Hematopoietic multipotent progenitor cell treated with erythropoietin and hydrocortisone succinate and interleukin-3 and kit ligand, for 8 days (in vitro differentiated cells): Measurements from ENCODE around the gene BCL6B.
"Not testable (repeated sequence)": the region's sequence is repeated elsewhere in the genome, so short reads cannot be mapped to it uniquely, and the experiment has no call there.

Experiments used
- DNase-seq: peaks from one replicate; pipeline ENCODE4 v3.0.0-alpha.2; 2015

Gene BCL6B, protein sequence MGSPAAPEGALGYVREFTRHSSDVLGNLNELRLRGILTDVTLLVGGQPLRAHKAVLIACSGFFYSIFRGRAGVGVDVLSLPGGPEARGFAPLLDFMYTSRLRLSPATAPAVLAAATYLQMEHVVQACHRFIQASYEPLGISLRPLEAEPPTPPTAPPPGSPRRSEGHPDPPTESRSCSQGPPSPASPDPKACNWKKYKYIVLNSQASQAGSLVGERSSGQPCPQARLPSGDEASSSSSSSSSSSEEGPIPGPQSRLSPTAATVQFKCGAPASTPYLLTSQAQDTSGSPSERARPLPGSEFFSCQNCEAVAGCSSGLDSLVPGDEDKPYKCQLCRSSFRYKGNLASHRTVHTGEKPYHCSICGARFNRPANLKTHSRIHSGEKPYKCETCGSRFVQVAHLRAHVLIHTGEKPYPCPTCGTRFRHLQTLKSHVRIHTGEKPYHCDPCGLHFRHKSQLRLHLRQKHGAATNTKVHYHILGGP

GRCh38 chr17:7022781-7023571 is at the start of gene BCL6B:
Gene BCL6B (plus strand): TSS chr17:7023050. CDS start chr17:7023672, 622 bp downstream.
- DNase-seq = no peak

DNA sequence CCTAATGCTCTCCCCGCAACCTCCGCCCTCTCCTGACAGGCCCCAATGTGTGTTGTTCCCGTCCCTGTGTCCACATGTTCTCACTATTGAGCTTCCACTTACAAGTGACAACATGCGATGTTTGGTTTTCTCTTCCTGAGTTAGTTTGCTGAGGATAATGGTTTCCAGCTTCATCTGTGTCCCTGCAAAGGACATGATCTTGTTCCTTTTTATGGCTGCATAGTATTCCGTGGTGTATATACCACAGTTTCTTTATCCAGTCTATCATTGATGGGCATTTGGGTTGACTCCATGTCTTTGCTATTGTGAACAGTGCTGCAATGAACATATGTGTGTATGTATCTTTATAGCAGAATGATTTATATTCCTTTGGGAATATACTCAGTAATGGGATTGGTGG is 43.4 kb upstream of the BCL6B start:
- not testable (repeated sequence) for DNase-seq

- no peak for DNase-seq
Measured at GRCh38 chr17:6981426-6981825, 41.4 kb upstream of the BCL6B start.

DNA sequence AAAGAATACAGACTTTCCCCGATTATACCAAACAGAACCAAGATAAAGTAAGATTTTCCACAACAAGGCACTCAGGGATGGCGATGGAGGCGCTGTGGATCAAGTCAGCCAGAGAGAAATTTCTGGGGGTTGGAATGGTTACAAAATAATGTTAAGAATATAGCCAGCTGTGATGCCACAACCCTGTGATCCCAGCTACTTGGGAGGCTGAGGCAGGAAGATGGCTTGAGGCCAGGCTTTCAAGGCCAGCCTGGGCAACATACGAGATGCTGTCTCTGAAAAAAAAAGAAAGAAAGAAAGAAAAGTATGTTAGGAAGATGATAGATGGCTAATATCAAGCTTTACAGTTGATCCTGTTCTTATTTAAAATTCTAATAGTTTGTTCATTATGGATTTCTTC is 37.6 kb upstream of the BCL6B start:
- DNase-seq = no peak

- DNase-seq = no peak
Measured at GRCh38 chr17:6986676-6987075, 36.2 kb upstream of the BCL6B start.

GRCh38 chr17:6989779-6990178 is 33.1 kb upstream of the BCL6B start:
- no peak for DNase-seq

GRCh38 chr17:6993613-6994056 is 29.2 kb upstream of the BCL6B start:
- peak; percentile 96 for DNase-seq

DNA sequence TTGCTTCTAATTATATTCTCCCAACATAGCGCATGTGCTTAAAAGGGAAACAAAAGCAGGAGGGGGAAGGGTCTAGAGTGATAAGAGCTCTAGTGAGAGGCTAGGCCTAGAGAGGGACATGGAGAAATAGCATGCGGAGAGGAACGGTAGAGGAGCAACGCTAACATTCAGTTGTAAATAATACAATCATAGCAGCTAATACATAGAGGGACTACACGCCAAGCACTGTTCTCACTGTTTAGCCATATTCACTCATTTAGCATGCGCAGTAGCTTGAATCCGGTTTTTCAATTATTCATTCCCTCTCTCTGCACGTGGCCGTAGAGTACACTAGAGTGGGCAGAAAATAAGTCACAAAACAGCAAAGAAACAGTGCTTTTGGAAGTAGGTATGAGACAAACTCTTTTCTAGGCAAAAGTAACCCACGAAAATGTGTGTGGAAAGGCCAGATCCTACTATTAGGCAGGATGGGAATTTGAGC is 28.7 kb upstream of the BCL6B start:
- DNase-seq = no peak

GRCh38 chr17:6994666-6995256 is 28.1 kb upstream of the BCL6B start:
- DNase-seq = peak; percentile 48

- peak; percentile 69 for DNase-seq
Measured at GRCh38 chr17:6995500-6996255, 27.2 kb upstream of the BCL6B start, which contains the start of gene ALOX12. Gene ALOX12 (plus strand): TSS chr17:6996049. CDS start chr17:6996118, 69 bp downstream.

DNA sequence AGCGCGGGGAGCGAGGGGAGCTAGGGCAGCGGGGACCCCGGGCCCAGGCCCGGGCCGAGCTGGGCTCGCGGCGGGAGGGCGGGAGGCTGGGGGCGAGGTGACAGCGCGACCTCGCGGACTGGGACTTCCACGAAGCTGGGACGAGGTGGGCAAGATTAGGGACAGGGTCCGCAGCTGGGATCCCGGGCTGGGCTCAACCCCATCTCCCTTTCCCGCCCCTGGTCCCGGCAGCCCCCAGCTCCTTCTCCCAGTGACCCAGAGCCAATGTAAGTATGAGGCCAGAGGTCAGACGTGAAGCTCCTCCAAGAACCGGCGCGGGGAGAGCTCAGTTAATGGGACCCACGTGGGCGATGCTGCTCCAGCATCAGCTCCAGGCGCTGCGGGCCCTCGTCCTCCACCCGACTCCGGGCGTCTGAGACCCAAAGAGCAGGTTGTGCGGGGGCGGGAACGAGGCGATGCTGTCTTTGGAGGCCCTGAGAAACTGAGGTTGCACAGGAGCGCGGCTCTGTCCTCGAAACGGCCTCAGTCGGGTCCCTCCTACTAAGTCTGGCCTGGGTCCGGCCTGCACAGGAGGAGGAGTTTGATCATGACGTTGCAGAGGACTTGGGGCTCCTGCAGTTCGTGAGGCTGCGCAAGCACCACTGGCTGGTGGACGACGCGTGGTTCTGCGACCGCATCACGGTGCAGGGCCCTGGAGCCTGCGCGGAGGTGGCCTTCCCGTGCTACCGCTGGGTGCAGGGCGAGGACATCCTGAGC is 26.4 kb upstream of the BCL6B start:
- no peak for DNase-seq

GRCh38 chr17:6997171-6997570 is 25.7 kb upstream of the BCL6B start:
- no peak for DNase-seq

DNA sequence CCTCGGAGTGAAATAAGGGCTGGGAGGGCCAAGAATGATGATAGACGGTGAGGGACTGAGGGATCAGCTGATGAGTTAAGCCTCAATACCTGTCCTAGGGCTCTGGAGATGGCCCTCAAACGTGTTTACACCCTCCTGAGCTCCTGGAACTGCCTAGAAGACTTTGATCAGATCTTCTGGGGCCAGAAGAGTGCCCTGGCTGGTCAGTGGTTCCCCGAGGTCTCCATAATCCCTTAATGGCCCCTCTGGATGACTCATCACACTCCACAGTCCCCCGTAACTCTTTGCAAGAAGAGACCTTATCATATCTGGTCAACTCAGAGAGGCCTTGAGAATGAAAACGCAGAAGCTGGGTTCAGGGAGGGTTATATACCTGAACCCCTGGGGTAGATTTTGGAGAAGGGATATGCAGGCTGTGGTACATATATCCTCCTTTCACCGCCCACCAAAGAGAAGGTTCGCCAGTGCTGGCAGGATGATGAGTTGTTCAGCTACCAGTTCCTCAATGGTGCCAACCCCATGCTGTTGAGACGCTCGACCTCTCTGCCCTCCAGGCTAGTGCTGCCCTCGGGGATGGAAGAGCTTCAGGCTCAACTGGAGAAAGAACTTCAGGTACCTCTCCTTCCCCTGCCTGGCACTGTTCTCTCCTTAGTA is 23.9 kb upstream of the BCL6B start:
- DNase-seq = no peak

DNA sequence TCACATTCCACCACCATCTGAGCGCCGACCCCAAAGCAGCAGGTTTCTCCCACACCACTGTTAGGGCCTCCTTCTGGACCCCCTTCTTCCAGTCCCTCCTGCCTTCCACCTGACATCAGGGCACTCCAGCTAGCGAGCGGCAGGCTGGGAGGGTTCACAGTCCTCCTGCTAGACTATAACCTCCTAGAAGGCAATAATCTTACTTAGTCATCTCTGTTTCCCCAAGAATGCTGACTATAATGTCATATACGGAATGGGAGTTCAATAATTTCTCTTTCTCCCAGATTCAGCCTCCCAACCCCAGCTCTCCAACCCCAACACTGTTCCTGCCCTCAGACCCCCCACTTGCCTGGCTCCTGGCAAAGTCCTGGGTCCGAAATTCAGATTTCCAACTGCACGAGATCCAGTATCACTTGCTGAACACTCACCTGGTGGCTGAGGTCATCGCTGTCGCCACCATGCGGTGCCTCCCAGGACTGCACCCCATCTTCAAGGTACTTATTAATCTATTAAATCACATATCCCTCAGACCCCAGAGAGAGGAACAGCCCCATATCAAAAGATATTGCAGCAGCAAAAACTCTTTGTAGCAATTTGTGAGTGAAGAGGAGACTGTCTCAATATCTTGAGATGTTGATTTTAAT is 21.4 kb upstream of the BCL6B start:
- no peak for DNase-seq

- no peak for DNase-seq
Measured at GRCh38 chr17:7002288-7003047, 20.4 kb upstream of the BCL6B start.

DNA sequence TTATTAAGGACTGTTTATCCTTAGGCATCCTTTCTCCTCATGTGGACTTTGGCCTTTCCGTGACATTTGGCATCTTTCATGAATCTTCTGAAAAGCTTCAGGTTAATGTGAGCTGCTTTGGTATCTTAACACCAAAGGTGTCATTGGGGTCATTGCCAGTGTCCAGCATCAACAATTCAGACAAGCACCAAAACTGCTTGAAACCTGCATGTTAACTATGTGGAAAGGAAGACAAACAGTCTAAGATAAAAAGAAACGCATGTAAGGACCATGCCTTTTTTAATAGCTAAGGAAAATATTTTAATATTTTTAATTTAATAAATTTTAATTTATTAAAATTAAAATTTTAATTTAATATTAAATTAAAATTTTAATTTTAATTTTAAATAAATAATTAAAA is 19.1 kb upstream of the BCL6B start:
- DNase-seq = no peak

GRCh38 chr17:7004398-7005253 is 18.2 kb upstream of the BCL6B start:
- DNase-seq = peak; percentile 88

DNA sequence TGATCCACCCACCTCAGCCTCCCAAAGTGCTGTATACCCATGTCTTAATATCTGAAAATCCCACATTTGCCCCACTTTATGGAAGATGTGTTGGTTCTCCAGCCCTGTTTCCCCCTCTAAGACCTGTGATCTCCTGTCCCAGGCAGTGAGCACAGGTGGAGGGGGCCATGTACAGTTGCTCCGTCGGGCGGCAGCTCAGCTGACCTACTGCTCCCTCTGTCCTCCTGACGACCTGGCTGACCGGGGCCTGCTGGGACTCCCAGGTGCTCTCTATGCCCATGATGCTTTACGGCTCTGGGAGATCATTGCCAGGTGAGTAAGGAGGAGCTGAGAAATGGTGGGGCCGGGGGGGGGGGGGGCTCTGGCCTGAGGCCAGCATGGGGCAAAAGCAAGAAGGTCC is 17.1 kb upstream of the BCL6B start:
- no peak for DNase-seq

DNA sequence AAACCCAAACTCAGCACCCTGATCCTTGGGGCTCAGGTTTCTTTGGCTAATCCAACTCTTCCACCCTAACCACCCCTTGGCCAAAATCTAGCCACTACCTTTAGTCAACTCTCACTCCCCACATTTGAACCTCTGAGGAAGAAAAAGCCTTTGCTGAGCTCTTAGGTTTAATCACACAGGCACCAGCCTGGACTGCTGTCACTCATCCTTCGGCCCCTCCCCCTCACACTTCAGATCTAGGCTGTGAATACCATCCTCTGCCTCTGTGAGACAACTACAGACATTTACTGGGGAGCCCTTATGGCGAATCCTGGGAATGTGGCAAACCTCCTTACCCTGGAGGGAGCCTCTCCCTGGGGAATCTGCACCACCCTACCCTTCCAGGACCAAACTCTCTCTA is 15.7 kb upstream of the BCL6B start:
- DNase-seq = no peak
